HG03060 (cell line): Measurements from ENCODE around the gene SLC8A1.

ENCODE experiments used
- ATAC-seq: cut with Tn5 transposase; IDR thresholded peaks from one replicate; pipeline ENCODE4 v1.9.1; 2021; ENCODE audit warnings: low read depth, moderate number of reproducible peaks; ENCODE audit not compliant: unreplicated experiment

Gene SLC8A1

GRCh38 chr2:40177366-40177765, 274.5 kb downstream of the SLC8A1 start:
- no peak for ATAC-seq

DNA sequence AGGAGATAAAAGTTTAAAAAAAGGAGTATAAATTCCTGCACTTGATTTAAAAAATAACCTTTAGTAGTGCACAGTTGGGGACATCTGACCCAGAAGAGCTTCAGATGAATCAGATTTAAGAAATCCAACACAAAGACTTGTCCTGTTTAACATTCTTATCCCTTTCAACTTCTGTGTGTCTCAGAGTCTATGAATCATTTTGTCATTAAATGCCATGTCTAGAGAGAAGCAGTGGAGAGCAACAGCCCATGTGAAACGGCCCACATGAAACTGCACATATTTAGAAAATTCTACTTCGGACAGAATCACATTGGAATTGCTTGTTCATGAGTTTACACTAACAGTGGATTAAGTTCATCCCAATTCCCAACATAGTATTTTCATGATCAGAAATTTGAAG, 278.6 kb downstream of the SLC8A1 start:
- no peak for ATAC-seq

GRCh38 chr2:40169856-40170255, 282.0 kb downstream of the SLC8A1 start:
- ATAC-seq, result no peak

DNA sequence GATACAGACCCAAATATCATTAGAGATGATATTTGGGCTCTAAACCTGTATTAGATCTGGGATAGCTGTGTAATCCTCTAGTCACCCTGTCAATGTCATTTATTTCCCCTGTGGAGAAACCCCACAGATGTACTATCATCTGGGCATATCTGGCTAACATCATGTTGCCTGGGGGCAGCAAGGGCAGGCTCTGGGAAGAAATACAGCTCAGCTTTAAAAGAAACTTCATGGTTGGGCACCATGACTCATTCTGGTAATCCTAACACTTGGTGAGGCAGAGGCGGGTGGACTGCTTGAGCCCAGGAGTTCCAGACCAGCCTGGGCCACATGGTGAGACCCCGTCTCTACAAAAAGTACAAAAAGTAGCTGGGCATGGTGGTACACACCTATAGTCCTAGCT, 282.5 kb downstream of the SLC8A1 start:
- ATAC-seq, result no peak

- no peak for ATAC-seq
These were observed 283.3 kb downstream of the SLC8A1 start for GRCh38 chr2:40168546-40168945.

DNA sequence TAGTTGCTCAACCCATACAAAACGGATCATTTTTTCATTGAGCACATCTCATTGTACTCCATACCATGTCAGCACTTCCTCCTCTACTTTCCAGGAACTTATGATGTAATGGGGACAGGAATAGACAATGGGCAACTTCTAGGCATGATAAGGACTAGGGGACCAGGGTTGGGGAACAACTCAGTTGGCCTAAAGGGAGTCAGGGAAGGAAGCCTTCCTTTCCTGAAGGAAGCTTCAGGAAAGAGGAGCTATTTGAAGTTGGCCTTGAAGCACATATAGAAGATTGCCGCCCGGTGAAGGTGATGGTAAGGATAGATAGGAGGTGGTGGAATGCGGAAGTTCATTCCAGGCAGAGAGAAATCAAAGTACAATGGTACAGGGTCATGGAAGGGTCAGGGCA, 283.9 kb downstream of the SLC8A1 start:
- ATAC-seq, result no peak

- ATAC-seq, result no peak
These were observed 285.9 kb downstream of the SLC8A1 start for GRCh38 chr2:40166006-40166405.

- no peak for ATAC-seq
These were observed 286.4 kb downstream of the SLC8A1 start for GRCh38 chr2:40165509-40165844.

- ATAC-seq, result no peak
These were observed 287.0 kb downstream of the SLC8A1 start for GRCh38 chr2:40164736-40165508.

GRCh38 chr2:40161986-40162385, 289.9 kb downstream of the SLC8A1 start:
- no peak for ATAC-seq

- ATAC-seq, result no peak
These were observed 291.1 kb downstream of the SLC8A1 start for GRCh38 chr2:40160751-40161218.

- no peak for ATAC-seq
These were observed 292.6 kb downstream of the SLC8A1 start for GRCh38 chr2:40159333-40159732.

DNA sequence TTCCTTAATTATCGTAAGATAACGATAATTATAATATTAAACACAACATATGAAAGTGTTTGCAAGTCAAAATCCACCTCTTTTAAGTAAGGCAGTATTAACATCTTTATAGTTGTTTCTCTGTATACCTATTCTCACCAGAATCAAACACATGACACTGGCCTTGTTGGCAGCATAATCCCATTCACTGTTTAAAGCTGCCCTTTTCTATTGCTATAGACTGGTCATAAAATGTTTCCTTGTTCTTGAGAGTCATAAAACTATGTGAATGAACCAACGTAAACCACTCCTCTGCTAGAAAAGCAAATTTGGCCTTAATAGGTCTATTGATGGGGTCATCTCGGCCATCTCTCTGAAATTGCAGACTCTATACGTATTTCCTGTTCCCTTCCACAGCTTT, 293.1 kb downstream of the SLC8A1 start:
- no peak for ATAC-seq

- no peak for ATAC-seq
These were observed 296.2 kb downstream of the SLC8A1 start for GRCh38 chr2:40155728-40156127.

GRCh38 chr2:40150266-40150665, 301.6 kb downstream of the SLC8A1 start:
- no peak for ATAC-seq

DNA sequence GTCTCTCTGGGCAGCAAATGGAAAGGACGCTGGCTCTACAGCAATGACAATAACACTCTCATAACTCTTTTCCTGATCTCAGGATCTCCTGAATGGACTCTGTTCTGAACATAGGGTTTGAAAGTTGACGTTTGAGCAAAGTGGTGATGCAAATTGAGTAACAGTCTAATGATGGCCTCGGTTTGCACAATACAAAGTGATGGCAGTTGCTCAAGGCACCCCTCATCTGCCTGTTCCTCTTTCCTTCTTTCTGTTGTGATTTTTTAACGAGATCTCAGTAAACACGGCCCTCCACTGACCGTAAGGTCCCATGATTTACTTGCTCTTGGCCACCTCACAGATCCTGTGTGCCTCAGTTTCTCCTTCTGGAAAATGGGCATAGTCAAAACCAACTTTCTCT, 303.6 kb downstream of the SLC8A1 start:
- ATAC-seq, result no peak

- no peak for ATAC-seq
These were observed 304.5 kb downstream of the SLC8A1 start for GRCh38 chr2:40147360-40147759.

DNA sequence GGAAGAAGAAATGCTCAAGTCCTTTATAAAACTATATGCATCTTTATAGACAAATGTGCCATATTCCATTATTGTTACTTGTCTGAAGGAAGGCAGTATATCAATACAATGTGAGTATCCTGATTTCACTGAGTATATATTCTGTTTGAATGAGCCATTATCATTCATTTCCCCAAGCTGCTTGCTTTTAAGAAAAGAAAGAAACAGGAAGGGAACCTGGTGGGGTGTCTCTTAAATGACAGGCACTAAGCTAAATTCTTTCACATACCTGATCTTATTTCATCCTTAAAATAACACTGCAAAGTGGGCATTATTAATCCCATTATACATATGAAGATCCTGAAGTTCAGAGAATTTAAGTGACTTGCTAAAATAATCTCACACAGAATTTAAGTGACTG, 307.9 kb downstream of the SLC8A1 start:
- ATAC-seq, result no peak

DNA sequence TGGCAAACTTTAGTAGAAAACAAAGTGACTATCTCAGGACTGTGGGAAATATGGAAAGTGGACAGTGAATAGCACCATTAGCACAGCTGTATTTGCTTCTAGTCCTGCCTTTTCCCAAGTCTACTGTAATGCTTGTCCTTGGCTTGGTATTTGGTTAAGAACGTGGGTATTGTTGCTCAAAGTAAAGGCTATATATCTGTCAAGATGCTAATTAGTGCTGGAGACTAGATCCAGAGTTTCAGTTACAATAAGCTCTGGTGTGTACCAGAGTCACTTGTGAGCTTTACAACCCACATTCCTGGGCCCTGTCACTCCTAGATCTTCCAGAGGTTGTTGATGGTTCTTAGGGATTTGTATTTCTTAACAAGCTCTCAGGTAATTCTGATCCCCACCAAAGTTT, 313.6 kb downstream of the SLC8A1 start:
- no peak for ATAC-seq

GRCh38 chr2:40131081-40131704, 320.7 kb downstream of the SLC8A1 start:
- ATAC-seq, result no peak

DNA sequence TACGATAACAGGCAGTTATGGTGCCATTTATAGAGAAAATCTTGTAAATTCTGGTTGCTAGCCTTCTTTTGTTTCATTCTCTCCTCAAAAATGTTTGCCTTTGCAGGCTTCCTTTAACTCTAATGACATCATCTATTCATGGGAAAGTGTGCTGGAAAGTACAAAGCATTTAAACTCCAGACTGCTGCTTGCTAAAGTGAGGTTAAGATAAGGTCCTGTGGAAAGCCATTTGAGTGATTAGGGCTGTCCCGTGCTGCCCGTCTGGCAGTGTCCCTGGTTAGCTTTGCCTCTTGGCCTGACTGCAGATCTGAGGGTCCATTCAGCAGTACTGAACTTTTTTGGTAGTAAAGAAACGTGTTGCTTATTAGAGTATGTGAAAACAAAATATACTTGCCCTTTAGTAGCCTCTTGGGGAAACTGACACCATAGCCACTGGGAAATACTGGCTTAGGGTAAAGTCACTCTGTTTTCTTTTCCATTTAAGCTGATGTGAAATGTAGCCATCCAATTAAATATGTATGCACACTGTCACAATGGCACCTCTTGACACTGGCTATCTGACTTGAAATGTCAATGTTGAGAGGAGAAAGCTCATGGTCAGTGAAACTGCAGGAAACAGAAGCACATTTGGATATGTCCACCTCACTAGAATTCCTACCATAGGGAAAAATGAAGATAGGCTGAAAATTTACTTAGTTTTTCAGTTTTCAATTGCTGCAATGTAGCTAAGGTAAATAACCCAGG, 321.5 kb downstream of the SLC8A1 start:
- no peak for ATAC-seq

DNA sequence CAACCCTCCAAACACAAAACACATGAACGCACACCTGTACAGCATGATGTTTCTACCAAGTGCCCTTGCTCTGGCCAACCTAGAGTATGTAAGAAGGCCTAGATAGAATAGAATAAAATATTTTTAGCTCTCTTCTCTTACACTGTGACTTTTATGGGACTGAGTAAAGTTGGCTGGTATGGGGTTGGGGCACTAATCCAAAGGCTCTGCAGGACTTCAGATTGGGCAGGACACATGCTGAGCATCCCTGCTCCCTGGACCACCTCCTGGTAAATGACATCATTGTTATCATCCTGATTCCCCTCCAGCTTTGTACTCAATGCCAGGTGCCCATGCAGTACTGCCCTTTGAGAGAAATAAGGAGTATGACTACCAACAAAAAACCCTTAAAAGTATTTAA, 322.2 kb downstream of the SLC8A1 start:
- ATAC-seq, result no peak
